ENCODE measurements around the gene OR52K1. TPM values are rescaled to one million over a fixed set of nuclear protein-coding genes. Genes with fewer than 3 reads are reported as not detected.

OR52K1 gene
- total RNA-seq, 4 donors from 2014 or later: 0.46 TPM; not detected in 3

DNA sequence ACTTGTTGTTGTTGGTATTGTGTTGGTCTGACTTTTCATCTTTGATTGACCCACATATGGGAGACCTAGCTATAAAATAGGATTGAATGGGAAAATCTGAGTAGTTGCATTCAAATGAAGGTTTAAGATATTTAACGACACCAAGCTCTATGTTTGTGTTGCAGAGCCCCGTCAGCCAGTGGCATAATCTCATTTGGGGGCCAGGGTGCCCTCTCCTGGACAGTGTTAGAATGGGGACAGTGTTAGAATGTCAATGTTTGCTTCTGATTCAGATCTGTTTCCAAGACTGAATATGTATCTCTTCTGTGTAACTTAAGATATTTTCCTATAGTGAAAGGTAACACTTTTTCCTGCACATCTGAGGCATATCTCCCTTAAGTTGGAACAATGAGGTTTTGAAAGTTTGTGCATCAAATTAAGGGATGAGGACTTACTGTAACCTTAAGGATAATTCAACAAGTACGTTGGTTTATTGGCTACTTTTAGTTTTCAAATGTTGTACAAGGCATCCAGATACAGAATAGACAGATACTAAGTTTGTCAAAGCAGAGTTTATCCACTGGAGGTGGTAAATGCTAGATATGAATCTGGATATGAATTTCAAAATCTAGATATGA is 57.3 kb downstream of the OR52K1 start:
- TF ChIP-seq, protein P1, sequence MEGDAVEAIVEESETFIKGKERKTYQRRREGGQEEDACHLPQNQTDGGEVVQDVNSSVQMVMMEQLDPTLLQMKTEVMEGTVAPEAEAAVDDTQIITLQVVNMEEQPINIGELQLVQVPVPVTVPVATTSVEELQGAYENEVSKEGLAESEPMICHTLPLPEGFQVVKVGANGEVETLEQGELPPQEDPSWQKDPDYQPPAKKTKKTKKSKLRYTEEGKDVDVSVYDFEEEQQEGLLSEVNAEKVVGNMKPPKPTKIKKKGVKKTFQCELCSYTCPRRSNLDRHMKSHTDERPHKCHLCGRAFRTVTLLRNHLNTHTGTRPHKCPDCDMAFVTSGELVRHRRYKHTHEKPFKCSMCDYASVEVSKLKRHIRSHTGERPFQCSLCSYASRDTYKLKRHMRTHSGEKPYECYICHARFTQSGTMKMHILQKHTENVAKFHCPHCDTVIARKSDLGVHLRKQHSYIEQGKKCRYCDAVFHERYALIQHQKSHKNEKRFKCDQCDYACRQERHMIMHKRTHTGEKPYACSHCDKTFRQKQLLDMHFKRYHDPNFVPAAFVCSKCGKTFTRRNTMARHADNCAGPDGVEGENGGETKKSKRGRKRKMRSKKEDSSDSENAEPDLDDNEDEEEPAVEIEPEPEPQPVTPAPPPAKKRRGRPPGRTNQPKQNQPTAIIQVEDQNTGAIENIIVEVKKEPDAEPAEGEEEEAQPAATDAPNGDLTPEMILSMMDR (IDR thresholded peaks at IDR 0.05): no peak
- DNase-seq (ENCODE audit: low spot score): peak; percentile 66
- peak; percentile 54 for ATAC-seq (ENCODE audit: low FRiP score)

DNA sequence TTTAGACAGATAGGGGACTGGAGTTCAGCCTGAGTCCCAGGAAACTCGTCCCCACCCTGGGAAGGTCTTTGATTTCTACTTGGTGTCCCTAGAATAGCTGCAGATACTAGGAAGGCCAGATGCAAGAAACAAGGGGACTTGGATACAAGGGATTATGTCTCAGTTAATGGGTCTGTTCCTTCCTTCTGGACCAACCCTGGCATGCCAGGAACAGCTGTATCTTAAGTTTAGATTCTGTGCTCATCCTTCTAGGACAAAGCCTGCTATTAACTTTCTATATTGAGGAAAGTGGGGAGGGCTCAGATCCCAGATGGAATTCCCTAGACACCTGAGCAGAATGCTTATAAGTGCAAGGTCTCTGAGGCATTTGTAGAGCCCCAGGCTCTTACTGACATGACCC is 58.6 kb downstream of the OR52K1 start:
- TF ChIP-seq, protein P1 (IDR thresholded peaks at IDR 0.05): no peak
- no peak for DNase-seq (ENCODE audit: low spot score)
- ATAC-seq (ENCODE audit: low FRiP score): no peak

Other genes with a start within 250 kb of the OR52K1 start
- gene OR52B4, start 114.3 kb upstream of the OR52K1 start, total RNA-seq: not detected
- 10 to 100 TPM; 14.1 to 30.6 (median 17.3) TPM for gene TRIM21, start 88.9 kb upstream of the OR52K1 start, total RNA-seq
- gene OR52K2, start 33.4 kb upstream of the OR52K1 start, total RNA-seq: not detected
- not detected for gene OR52M1, start 62.5 kb downstream of the OR52K1 start, total RNA-seq
- gene OR52I2, start 99.1 kb downstream of the OR52K1 start, total RNA-seq: not detected
- gene OR52I1, start 111.4 kb downstream of the OR52K1 start, total RNA-seq: not detected
- 10 to 100 TPM in 2 of 4 donors, 1 to 10 TPM in 2; 7.0 to 18.0 (median 10.6) TPM for gene TRIM68, start 125.6 kb downstream of the OR52K1 start, total RNA-seq
- gene OR51D1, start 154.8 kb downstream of the OR52K1 start, total RNA-seq: not detected
- gene OR51E1, start 161.3 kb downstream of the OR52K1 start, total RNA-seq: 1 to 10 TPM in 3 of 4 donors, under 1 TPM in 1; 0.60 to 8.7 (median 2.0) TPM
- under 1 TPM in 1 of 4 donors, not detected in 3; 0.19 TPM for gene OR51E2, start 215.2 kb downstream of the OR52K1 start, total RNA-seq
- not detected for gene MMP26, start 222.1 kb downstream of the OR52K1 start, total RNA-seq